ENCODE results near the gene REPS2.

The REPS2 gene

GRCh38 chrX:17030580-17031270, 84.3 kb downstream of the REPS2 start:
- no peaks in the 10 kb centered on the region for H3K9me3 ChIP-seq (replicated peaks; ENCODE audit: insufficient read depth, low read length)
- no peaks in the 10 kb centered on the region for H3K36me3 ChIP-seq (replicated peaks; ENCODE audit: insufficient read depth, low read length)
- H3K27me3 ChIP-seq (replicated peaks; ENCODE audit: insufficient read depth, low read length): no peaks in the 10 kb centered on the region
- H2AFZ ChIP-seq (ENCODE audit: low read length): no peak overlapping the region
- no peaks in the 10 kb centered on the region for H3K9me2 ChIP-seq (replicated peaks; ENCODE audit: insufficient read depth, low read length)
- no peak for DNase-seq
- TF ChIP-seq EZH2 (optimal IDR thresholded peaks at IDR 0.05; ENCODE audit: low read depth, low read length): no peak
- no peak for TF ChIP-seq EZH2phosphoT487 (IDR thresholded peaks at IDR 0.05; ENCODE audit: low read length)
- TF ChIP-seq CTCF (IDR thresholded peaks at IDR 0.05; ENCODE audit: low read length): no peak
- no peaks in the 10 kb centered on the region for H3K4me1 ChIP-seq (ENCODE audit: low read length)
- H3K27ac ChIP-seq (ENCODE audit: low read length): no peak overlapping the region
- no peaks in the 10 kb centered on the region for H4K20me1 ChIP-seq (ENCODE audit: insufficient read depth, low read length)
- no peak overlapping the region for H3K9ac ChIP-seq (ENCODE audit: low read length)
- H3K79me2 ChIP-seq (ENCODE audit: low read length): no peaks in the 10 kb centered on the region
- H3K4me3 ChIP-seq (ENCODE audit: low read length): no peak overlapping the region
- H3K4me2 ChIP-seq (ENCODE audit: low read depth, low read length): no peak overlapping the region
- no peaks in the 10 kb centered on the region for H3F3A ChIP-seq (ENCODE audit: insufficient read depth, low read length)

- Histone ChIP-seq H3F3A (ENCODE audit: insufficient read depth, low read length) (no peaks in the 10 kb centered on the region), H3K27ac (ENCODE audit: low read length) (no peak overlapping the region), H4K20me1 (ENCODE audit: insufficient read depth, low read length) (no peaks in the 10 kb centered on the region), H3K9me2 (replicated peaks; ENCODE audit: insufficient read depth, low read length) (no peaks in the 10 kb centered on the region), H3K9me3 (replicated peaks; ENCODE audit: insufficient read depth, low read length) (no peaks in the 10 kb centered on the region), H2AFZ (ENCODE audit: low read length) (no peak overlapping the region), H3K27me3 (replicated peaks; ENCODE audit: insufficient read depth, low read length) (no peaks in the 10 kb centered on the region), H3K79me2 (ENCODE audit: low read length) (no peaks in the 10 kb centered on the region), H3K4me2 (ENCODE audit: low read depth, low read length) (no peak overlapping the region), H3K4me3 (ENCODE audit: low read length) (no peak overlapping the region), H3K36me3 (replicated peaks; ENCODE audit: insufficient read depth, low read length) (no peaks in the 10 kb centered on the region), H3K9ac (ENCODE audit: low read length) (no peak overlapping the region), H3K4me1 (ENCODE audit: low read length) (no peaks in the 10 kb centered on the region)
- TF ChIP-seq EZH2phosphoT487 (IDR thresholded peaks at IDR 0.05; ENCODE audit: low read length): no peak
- TF ChIP-seq CTCF (IDR thresholded peaks at IDR 0.05; ENCODE audit: low read length): no peak
- TF ChIP-seq EZH2 (optimal IDR thresholded peaks at IDR 0.05; ENCODE audit: low read depth, low read length): no peak
- DNase-seq: no peak
These were observed 85.4 kb downstream of the REPS2 start for GRCh38 chrX:17031827-17032226.

GRCh38 chrX:17032351-17032750, 85.9 kb downstream of the REPS2 start:
- no peaks in the 10 kb centered on the region for H4K20me1 ChIP-seq (ENCODE audit: insufficient read depth, low read length)
- no peaks in the 10 kb centered on the region for H3K27me3 ChIP-seq (replicated peaks; ENCODE audit: insufficient read depth, low read length)
- DNase-seq: no peak
- TF ChIP-seq CTCF (IDR thresholded peaks at IDR 0.05; ENCODE audit: low read length) (no peak), EZH2 (optimal IDR thresholded peaks at IDR 0.05; ENCODE audit: low read depth, low read length) (no peak), EZH2phosphoT487 (IDR thresholded peaks at IDR 0.05; ENCODE audit: low read length) (no peak)
- no peaks in the 10 kb centered on the region for H3K4me1 ChIP-seq (ENCODE audit: low read length)
- H3K9me3 ChIP-seq (replicated peaks; ENCODE audit: insufficient read depth, low read length): no peaks in the 10 kb centered on the region
- no peak overlapping the region for H2AFZ ChIP-seq (ENCODE audit: low read length)
- no peak overlapping the region for H3K4me3 ChIP-seq (ENCODE audit: low read length)
- H3K9me2 ChIP-seq (replicated peaks; ENCODE audit: insufficient read depth, low read length): no peaks in the 10 kb centered on the region
- H3K36me3 ChIP-seq (replicated peaks; ENCODE audit: insufficient read depth, low read length): no peaks in the 10 kb centered on the region
- H3K27ac ChIP-seq (ENCODE audit: low read length): no peak overlapping the region
- H3K4me2 ChIP-seq (ENCODE audit: low read depth, low read length): no peak overlapping the region
- no peaks in the 10 kb centered on the region for H3K79me2 ChIP-seq (ENCODE audit: low read length)
- H3K9ac ChIP-seq (ENCODE audit: low read length): no peak overlapping the region
- H3F3A ChIP-seq (ENCODE audit: insufficient read depth, low read length): no peaks in the 10 kb centered on the region
